ENCODE results near the gene NBPF1. TPM values are rescaled to one million over a fixed set of nuclear protein-coding genes. Genes with fewer than 3 reads are reported as not detected.
"Not testable (repeated sequence)": the region's sequence is repeated elsewhere in the genome, so short reads cannot be mapped to it uniquely, and the experiment has no call there.

NBPF1 gene
- total RNA-seq, 2 experiments from 2014 or later = 11.0 to 34.1 TPM

- no peaks in the 10 kb centered on the region for H3K9me3 ChIP-seq (ENCODE audit: low read length)
- TF ChIP-seq CTCF (conservative IDR thresholded peaks at IDR 0.05; ENCODE audit: low read length) (0 out of 2 replicates have a peak, but pooled peaks have one; percentile 9), EZH2phosphoT487 (IDR thresholded peaks at IDR 0.05; ENCODE audit: borderline replicate concordance, low read depth, low read length) (no peak)
- intact Hi-C loops (cut with micrococcal nuclease; ENCODE audit: unreplicated experiment) = loop anchor here (2.0 kb wide), 1 partner anchor 39 kb away; no protein-coding TSS in a partner anchor
- no peaks in the 10 kb centered on the region for H4K20me1 ChIP-seq (ENCODE audit: insufficient read depth, low read length)
- H3K4me3 ChIP-seq (ENCODE audit: low read depth, low read length, poor library complexity, severe bottlenecking) = no peak overlapping the region
- ChIA-PET POLR2A (interaction anchor here (0.6 kb wide), 1 partner anchor 313 kb away, joined by 5 read pairs; no protein-coding TSS in a partner anchor), CTCF (ENCODE audit: unreplicated experiment) (no interaction called here)
- no TSS peak for BruUV-seq (replicated peaks)
- H3K9me2 ChIP-seq (ENCODE audit: insufficient read depth, low read length) = no peaks in the 10 kb centered on the region
- no peak overlapping the region for H3K4me2 ChIP-seq (ENCODE audit: low read length)
- H3K79me2 ChIP-seq (ENCODE audit: insufficient read depth, low read depth, low read length) = no peaks in the 10 kb centered on the region
- no peak for DNase-seq (ENCODE audit: low spot score)
- no peaks in the 10 kb centered on the region for H3K36me3 ChIP-seq (ENCODE audit: insufficient read depth, low read length)
- no peak overlapping the region for H3K27ac ChIP-seq (ENCODE audit: low read depth, low read length, poor library complexity, severe bottlenecking)
- no peaks in the 10 kb centered on the region for H3K4me1 ChIP-seq (ENCODE audit: insufficient read depth, low read length, poor library complexity, severe bottlenecking)
- no peak overlapping the region for H2AFZ ChIP-seq (ENCODE audit: low read length)
These were observed 7.5 kb downstream of the NBPF1 start for GRCh38 chr1:16605532-16606505.

DNA sequence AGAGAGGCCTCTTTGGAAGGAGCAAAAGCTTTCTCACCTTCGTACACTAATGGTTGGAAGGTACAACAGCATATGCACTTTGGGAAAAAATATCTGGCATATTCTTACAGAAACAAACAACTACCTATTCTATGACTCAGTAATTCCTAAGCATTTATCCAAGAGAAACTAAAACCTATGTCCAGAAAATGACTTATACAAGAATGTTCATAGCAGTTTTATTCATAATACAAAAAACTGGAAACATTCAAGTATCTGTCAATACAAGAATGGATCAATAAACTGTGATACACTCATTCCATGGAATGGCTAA, 8.2 kb downstream of the NBPF1 start:
- POLR2A ChIA-PET = interaction anchor here (0.6 kb wide), 1 partner anchor 314 kb away, joined by 5 read pairs; no protein-coding TSS in a partner anchor
- TF ChIP-seq EZH2phosphoT487 (IDR thresholded peaks at IDR 0.05; ENCODE audit: borderline replicate concordance, low read depth, low read length) (no peak), CTCF (conservative IDR thresholded peaks at IDR 0.05; ENCODE audit: low read length) (no peak)
- BruUV-seq (replicated peaks) = no TSS peak
- DNase-seq (ENCODE audit: low spot score) = no peak
- Histone ChIP-seq H3K36me3 (ENCODE audit: insufficient read depth, low read length) (no peaks in the 10 kb centered on the region), H3K9me2 (ENCODE audit: insufficient read depth, low read length) (no peaks in the 10 kb centered on the region), H3K4me2 (ENCODE audit: low read length) (no peak overlapping the region), H3K27ac (ENCODE audit: low read depth, low read length, poor library complexity, severe bottlenecking) (no peak overlapping the region), H4K20me1 (ENCODE audit: insufficient read depth, low read length) (no peaks in the 10 kb centered on the region), H3K9me3 (ENCODE audit: low read length) (no peaks in the 10 kb centered on the region), H3K4me3 (ENCODE audit: low read depth, low read length, poor library complexity, severe bottlenecking) (no peak overlapping the region), H3K79me2 (ENCODE audit: insufficient read depth, low read depth, low read length) (no peaks in the 10 kb centered on the region), H3K4me1 (ENCODE audit: insufficient read depth, low read length, poor library complexity, severe bottlenecking) (no peaks in the 10 kb centered on the region), H2AFZ (ENCODE audit: low read length) (no peak overlapping the region)
- intact Hi-C loops (cut with micrococcal nuclease; ENCODE audit: unreplicated experiment) = loop anchor here (2.0 kb wide), 1 partner anchor 40 kb away; no protein-coding TSS in a partner anchor
- CTCF ChIA-PET (ENCODE audit: unreplicated experiment) = no interaction called here

- intact Hi-C loops (cut with micrococcal nuclease; ENCODE audit: unreplicated experiment) = loop anchor here (2.0 kb wide), 1 partner anchor 40 kb away; no protein-coding TSS in a partner anchor
- H3K9me3 ChIP-seq (ENCODE audit: low read length); H4K20me1 ChIP-seq (ENCODE audit: insufficient read depth, low read length); BruUV-seq (replicated peaks); H3K4me1 ChIP-seq (ENCODE audit: insufficient read depth, low read length, poor library complexity, severe bottlenecking); H3K9me2 ChIP-seq (ENCODE audit: insufficient read depth, low read length); H3K79me2 ChIP-seq (ENCODE audit: insufficient read depth, low read depth, low read length); H3K4me2 ChIP-seq (ENCODE audit: low read length); DNase-seq (ENCODE audit: low spot score); H2AFZ ChIP-seq (ENCODE audit: low read length); CTCF ChIA-PET (ENCODE audit: unreplicated experiment); H3K36me3 ChIP-seq (ENCODE audit: insufficient read depth, low read length); H3K27ac ChIP-seq (ENCODE audit: low read depth, low read length, poor library complexity, severe bottlenecking); H3K4me3 ChIP-seq (ENCODE audit: low read depth, low read length, poor library complexity, severe bottlenecking); POLR2A ChIA-PET: not testable (repeated sequence)
These were observed 8.7 kb downstream of the NBPF1 start for GRCh38 chr1:16604514-16605212.

GRCh38 chr1:16603623-16604022, 9.7 kb downstream of the NBPF1 start:
- H3K79me2 ChIP-seq (ENCODE audit: insufficient read depth, low read depth, low read length); BruUV-seq (replicated peaks); H4K20me1 ChIP-seq (ENCODE audit: insufficient read depth, low read length); H3K9me3 ChIP-seq (ENCODE audit: low read length); H3K27ac ChIP-seq (ENCODE audit: low read depth, low read length, poor library complexity, severe bottlenecking); H2AFZ ChIP-seq (ENCODE audit: low read length); CTCF ChIA-PET (ENCODE audit: unreplicated experiment); DNase-seq (ENCODE audit: low spot score); H3K4me3 ChIP-seq (ENCODE audit: low read depth, low read length, poor library complexity, severe bottlenecking); H3K9me2 ChIP-seq (ENCODE audit: insufficient read depth, low read length); H3K4me1 ChIP-seq (ENCODE audit: insufficient read depth, low read length, poor library complexity, severe bottlenecking); H3K36me3 ChIP-seq (ENCODE audit: insufficient read depth, low read length); H3K4me2 ChIP-seq (ENCODE audit: low read length): not testable (repeated sequence)
- intact Hi-C loops (cut with micrococcal nuclease; ENCODE audit: unreplicated experiment) = loop anchor here (2.0 kb wide), 1 partner anchor 41 kb away; no protein-coding TSS in a partner anchor
- POLR2A ChIA-PET = interaction anchor here (1.2 kb wide), 1 partner anchor 117 kb away, joined by 3 read pairs; no protein-coding TSS in a partner anchor

Data from OCI-LY7 (cell line).